ENCODE data around the gene MISP.

The MISP gene

DNA sequence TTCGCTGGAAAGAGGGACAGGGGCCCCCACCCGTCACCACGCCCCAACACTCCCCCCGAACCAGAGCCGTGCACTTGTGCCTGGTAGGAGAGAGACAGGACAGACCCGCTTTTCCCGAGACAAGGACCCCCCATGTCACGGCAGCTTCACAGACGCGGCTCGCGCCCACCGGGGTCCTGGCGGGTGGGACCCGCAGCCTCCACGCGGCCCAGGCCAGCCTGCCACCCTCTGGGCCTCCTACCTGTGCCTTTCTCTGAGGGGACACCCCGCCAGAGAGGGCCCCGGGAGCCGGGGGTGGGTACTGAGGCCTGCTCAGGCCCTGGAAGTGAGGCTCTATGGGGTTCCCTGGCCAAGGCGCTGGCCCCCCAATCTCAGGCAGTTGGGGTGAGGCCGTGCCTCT, 4.0 kb upstream of the MISP start:
- DNase-seq (ENCODE audit: low spot score) = no peak

DNA sequence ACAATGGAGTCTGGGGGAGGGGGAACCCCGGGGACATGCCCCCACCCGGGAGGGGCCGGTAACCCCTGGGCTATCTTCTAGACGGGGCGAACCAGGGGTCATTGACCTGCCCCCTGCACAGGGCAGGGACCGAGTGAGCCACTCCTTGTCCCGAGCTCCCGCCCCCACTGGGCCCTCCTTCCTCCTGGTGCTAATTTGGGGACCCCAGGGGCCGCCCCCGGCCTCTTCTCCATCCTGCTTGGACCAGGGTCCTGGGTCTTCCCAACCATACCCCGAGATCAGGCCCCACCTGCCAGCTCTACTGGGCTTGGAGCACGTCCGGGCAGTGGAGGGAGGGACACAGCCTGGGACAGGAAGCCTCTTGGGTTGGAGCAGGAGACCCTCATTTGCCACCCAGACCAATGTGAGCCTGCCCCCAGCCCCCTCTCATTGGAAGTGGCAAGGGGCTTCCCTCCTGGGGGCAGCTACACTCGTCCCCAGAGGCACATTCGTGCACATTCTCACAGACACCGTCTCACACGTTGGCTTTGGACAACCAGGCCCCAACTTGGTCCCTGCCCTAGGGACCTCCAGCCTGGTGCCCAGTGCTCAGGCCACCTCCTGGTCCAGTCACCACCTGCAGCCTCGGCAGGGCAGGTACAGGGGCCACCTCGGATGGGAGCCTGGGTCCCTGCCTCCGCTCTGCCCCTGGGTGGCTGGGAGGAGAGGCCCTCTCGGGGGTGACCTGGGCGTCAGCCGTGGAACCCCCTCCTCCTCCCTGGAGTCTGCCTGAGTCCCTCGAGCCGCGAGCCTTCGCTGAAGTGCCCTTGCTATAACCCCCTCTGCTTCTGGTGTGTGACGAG, 3.3 kb upstream of the MISP start:
- DNase-seq (ENCODE audit: low spot score) = no peak

DNA sequence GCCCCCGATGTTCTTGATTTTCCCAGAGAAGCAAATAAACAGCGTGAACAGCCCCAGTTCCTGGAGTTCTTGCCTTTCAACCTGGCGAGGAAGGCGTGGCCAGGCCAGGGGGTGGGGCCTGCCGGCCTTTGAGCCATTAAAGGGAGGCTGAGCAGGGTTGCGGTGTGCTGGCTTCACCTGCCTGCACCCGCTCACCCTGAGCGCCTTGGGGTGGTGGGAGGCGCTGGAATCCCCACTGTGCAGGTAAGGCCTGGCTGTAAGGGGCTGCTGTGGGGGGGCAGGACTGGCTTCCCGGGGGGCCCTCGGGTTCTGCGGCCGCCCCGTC, 2.7 kb upstream of the MISP start:
- no peak for DNase-seq (ENCODE audit: low spot score)

DNA sequence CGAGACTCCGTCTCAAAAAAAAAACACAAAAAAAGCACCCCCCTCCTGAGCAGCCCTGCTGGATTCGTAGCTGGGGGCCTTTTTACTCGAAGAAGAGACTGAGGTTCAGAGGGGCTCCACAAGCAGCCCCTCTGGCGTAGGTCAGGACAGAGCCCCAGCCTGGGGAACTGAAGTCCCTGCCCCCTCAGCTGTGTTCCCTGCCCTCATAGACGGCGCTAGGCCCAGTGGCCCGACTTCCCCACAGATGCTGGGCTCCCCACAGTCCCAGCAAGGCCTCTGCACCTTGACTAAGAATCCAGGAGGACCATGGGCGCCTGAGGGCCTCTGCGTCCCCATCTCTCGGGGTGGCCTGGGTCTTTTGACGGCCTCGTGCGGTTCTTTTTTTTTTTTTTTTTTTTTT, 1.1 kb upstream of the MISP start:
- DNase-seq (ENCODE audit: low spot score) = no peak

DNA sequence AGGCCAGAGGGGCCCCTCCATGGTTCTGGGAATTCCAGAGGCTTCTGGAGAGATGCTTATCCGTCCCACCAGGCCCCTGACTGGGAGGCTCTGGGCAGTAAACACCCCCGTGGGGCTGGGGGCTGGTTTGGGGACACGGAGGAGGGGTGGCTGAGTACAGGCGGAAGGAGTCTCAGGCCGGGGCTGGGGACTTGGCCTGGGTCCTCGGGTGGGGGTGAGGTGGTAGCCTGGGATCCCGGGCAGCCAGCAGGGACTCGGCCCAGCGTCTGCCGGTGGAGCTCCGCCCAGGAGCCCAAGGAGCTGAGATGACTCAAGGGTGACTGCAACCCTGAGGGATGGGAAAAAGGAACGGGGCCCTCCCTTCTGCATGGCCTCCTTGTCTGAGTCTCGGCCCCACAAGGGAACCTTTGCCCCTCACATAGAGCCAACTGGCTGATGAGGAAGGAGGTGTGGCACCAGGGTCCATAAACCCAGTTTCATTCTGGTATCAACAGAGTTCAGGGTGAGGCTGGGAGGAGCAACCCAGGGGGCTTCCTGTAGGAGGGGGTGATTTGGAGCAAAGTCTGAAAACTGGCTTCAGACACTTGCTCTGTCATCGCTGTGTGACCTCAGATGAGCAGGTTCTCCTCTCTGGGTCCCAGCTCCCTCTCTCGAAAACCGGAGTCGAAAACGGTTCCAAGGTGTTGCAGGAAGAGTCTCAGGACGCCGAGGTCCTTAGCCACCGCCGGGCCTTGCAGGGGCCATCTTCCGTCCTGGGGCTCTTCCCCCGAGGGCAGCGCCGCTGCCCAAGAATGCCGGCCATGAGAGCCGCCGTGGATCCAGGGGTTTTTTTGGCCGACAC, 809 bp downstream of the MISP start:
- DNase-seq (ENCODE audit: low spot score) = no peak

DNA sequence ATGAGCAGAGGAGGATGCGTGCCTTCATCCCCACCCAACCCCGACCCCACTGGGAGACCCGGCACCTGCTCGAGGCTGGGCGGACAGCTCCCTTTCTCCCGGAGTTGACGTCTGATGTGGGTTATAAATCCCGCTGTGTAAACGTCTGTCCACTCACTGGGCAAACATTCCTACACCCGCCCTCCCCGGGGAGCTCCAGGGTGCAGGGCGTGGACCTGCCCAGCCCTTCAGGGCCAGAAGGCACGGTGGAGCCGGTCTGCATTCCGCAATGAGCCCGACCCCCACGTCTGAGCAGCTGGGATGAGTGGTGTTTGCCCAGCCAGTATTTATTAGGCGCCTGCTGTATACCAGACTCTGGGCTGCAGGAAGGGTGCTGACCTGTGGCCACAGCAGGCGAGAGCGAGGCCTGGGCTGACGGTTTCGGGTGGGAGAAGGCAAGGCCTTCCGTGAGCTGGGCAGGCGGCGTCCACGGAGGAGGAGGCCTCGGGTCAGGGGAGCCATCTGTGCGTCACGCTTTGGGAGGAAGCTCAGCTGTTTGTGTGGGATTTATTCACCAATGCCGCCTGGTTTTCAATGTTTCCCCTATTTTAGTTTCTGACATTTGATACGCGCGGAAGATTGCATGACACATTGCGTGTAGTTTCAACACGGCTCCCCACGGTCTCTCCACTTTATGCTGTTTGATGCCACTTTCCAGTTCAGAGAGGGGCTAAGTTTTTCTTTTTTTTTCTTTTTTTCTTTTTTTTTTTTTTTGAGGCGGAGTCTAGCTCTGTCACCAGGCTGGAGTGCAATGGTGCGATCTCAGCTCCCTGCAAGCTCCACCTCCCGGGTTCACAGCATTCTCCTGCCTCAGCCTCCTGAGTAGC, 2.0 kb downstream of the MISP start:
- no peak for DNase-seq (ENCODE audit: low spot score)

DNA sequence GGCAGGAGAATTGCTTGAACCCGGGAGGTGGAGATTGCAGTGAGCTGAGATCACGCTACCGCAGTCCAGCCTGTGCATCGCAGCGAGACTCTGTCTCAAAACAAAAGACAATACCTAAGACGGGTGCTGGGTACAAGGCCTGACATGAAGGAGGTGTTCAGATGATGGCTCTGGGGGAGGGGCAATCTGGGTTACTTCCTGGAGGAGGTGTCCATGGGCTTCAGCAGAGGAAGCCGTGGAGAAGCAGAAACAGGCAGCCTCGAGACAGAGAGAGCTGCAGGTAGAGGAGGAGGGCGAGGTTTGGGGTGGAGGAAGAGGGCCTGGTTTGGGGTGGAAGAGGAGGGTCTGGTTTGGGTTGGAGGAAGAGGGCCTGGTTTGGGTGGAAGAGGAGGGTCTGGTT, 3.6 kb downstream of the MISP start:
- DNase-seq (ENCODE audit: low spot score) = no peak

DNA sequence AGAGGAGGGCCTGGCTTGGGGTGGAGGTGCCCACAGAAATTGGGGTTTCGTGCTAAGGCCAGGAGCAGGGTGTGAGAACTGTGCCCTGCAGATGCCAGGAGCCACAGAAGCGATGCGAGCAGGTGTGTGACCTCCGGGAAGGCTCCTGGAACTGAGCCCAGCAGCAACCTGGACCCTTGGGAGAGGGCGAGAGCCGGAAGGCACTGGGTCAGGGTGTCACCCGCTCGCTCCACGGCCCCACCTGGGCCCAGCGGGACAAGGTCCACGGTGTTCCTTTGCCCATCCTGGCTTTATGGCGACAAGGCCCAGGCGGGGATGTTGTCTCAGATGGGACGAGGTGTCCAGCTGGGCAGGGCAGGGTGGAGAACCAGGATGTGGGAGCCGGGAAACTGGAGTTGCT, 4.2 kb downstream of the MISP start:
- no peak for DNase-seq (ENCODE audit: low spot score)

DNA sequence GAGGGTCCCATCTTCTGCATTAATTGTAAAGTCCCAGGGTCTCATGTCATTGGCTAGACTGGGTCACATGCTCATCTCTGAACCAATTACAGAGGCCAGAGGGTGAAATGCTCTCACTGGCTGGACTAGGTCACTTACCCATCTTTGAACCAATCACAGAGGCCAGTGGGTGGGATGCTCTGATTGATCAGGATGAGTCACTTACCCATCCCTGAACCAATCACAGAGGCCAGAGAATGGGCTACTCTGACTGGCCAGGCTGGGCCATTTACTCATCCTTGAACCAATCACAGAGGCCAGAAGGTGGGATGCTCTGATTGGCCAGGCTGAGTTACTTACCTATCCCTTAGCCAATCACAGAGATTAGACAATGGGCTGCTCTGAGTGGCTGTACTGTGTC, 5.3 kb downstream of the MISP start:
- DNase-seq (ENCODE audit: low spot score) = peak; percentile 58

DNA sequence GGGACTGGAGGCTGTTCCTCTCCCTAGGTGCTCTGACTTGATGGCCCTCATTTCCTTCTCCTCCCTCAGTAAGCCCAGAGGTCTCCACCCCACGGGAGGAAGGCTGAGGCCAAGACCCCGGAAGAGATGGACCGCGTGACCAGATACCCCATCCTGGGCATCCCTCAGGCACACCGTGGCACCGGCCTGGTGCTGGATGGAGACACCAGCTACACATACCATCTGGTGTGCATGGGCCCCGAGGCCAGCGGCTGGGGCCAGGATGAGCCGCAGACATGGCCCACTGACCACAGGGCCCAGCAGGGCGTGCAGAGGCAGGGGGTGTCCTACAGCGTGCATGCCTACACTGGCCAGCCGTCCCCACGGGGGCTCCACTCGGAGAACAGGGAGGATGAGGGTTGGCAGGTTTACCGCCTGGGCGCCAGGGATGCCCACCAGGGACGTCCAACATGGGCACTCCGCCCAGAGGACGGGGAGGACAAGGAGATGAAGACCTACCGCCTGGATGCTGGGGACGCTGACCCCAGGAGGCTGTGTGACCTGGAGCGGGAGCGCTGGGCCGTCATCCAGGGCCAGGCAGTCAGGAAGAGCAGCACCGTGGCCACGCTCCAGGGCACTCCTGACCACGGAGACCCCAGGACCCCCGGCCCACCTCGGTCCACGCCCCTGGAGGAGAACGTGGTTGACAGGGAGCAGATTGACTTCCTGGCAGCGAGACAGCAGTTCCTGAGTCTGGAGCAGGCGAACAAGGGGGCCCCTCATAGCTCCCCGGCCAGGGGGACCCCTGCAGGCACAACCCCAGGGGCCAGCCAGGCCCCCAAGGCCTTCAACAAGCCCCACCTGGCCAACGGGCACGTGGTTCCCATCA, 6.1 kb downstream of the MISP start:
- DNase-seq (ENCODE audit: low spot score) = no peak

DNA sequence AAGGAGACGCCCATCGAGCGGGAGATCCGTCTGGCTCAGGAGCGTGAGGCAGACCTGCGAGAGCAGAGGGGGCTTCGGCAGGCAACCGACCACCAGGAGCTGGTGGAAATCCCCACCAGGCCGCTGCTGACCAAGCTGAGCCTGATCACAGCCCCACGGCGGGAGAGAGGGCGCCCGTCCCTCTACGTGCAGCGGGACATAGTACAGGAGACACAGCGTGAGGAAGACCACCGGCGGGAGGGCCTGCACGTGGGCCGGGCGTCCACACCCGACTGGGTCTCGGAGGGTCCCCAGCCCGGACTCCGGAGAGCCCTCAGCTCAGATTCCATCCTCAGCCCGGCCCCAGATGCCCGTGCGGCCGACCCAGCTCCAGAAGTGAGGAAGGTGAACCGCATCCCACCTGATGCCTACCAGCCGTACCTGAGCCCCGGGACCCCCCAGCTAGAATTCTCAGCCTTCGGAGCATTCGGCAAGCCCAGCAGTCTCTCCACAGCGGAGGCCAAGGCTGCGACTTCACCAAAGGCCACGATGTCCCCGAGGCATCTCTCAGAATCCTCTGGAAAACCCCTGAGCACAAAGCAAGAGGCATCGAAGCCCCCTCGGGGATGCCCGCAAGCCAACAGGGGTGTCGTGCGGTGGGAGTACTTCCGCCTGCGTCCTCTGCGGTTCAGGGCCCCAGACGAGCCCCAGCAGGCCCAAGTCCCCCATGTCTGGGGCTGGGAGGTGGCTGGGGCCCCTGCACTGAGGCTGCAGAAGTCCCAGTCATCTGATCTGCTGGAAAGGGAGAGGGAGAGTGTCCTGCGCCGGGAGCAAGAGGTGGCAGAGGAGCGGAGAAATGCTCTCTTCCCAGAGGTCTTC, 7.1 kb downstream of the MISP start:
- DNase-seq (ENCODE audit: low spot score) = no peak

DNA sequence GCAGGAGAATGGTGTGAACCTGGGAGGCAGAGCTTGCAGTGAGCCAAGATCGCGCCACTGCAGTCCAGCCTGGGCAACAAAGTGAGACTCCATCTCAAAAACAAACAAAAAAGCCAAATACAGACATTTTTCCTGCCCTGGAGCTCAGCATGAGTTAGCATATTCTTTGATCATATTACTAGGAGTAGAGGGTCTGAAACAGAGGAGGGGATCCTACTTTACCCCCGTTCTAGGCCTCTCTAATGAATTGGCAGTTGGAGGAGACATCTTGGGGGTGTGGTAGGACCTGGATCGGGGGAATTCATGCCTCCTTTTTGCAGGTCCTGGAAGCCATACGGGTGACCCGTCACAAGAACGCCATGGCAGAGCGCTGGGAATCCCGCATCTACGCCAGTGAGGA, 12.3 kb downstream of the MISP start:
- DNase-seq (ENCODE audit: low spot score) = no peak

DNA sequence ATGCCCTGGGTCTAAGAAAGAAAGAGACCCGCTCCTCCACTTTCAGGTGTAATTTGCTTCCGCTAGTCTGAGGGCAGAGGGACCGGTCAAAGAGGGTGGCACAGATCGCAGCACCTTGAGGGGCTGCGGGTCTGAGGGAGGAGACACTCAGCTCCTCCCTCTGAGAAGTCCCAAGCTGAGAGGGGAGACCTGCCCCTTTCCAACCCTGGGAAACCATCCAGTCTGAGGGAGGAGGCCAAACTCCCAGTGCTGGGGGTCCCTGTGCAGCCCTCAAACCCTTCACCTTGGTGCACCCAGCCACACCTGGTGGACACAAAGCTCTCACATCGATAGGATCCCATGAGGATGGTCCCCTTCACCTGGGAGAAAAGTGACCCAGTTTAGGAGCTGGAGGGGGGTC, 13.0 kb downstream of the MISP start:
- DNase-seq (ENCODE audit: low spot score) = no peak

DNA sequence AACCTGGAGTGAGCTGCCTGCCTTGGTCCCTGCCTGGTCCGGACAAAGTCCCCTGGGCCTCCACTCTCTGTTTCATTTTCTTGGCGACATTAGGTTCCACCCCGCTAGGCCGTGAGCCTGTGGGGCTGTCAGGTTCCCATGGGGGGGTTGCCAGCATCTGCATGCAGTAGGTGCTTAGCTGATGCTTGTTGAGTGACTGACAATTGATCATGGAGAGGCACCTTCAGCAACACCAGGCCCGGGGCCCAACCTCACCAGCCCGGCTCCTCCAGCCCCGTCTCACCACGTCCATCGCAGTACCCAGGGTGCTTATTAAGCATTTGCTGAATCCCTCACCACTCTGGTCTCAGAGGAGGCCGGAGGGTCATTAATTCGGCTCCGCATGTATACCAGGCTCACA, 13.4 kb downstream of the MISP start:
- DNase-seq (ENCODE audit: low spot score) = no peak

DNA sequence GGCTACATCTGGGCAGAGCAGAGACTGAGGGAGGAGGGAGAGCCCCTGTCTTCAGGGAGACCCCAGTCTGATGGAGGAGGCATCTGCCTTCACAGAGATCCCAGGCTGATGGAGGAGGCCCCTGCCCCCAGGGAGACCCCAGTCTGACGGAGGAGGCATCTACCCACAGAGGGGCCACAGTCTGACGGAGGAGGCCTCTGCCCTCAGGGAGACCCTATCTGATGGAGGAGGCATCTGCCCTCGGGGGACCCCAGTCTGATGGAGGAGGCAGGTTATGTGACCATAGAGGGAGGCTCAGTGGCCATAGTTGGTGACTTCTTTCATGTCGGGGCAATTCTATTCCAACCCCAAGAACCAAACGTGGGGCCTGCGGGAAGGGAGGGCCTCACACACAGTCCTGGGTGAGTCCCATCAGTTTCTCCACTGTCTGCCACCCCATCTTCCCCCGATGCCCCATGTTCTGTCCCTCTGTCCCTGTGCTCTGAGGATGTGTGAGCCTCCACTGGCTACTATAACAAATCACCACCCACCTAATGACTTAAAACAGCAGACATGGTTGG, 14.3 kb downstream of the MISP start:
- DNase-seq (ENCODE audit: low spot score) = no peak

DNA sequence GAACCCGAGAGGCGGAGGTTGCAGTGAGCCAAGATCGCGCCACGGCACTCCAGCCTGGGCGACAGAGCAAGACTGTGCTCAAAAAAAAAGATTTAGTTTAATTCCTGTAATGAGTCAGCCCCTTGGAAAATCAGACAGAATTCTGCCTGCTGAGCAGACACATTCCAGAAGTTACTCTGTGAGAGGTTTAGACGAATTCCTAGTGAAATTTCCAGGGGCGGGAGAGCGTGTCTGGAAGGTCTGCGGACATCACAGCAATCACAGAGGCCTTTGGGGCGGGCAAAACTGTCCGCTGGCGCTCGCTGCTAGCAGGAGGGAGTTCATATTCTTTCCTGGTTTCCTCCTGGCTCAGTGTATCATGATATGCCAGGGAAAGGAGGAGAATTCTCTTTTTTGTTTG, 17.5 kb downstream of the MISP start:
- DNase-seq (ENCODE audit: low spot score) = no peak

DNA sequence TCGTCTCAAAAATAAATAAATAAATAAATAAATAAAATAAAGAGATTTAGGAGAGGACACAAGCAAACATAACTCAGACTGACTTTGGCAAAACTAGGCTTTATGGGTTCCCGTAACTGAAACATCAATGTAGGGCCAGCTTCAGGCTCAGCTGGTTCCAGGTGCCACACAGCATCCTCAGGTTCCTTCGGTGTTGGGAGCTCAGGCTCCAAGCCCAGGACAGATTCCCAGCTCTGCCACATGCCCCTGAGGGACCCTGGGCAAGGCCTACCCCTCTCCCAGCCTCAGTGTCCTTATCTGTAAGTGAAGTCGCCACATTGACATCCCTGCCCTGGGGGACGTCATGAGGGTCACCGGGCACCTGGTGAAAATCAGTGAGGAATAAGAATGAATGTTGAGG, 18.7 kb downstream of the MISP start:
- no peak for DNase-seq (ENCODE audit: low spot score)

DNA sequence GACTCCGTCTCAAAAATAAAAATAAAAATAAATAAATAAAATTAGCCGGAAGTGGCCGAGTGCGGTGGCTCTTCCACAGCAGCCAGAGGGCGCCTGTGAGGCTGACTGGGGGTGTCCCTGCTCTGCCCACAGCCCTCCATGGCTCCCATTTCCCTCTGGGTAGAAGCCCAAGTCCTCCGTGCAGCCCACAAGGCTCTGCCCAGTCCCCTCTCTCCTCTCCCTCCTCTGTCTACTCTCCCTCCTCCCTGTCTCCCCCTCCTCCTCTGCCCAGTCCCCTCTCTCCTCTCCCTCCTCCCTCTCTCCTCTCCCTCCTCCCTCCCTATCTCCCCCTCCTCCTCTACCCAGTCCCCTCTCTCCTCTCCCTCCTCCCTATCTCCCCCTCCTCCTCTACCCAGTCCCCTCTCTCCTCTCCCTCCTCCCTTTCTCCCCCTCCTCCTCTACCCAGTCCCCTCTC, 20.4 kb downstream of the MISP start:
- no peak for DNase-seq (ENCODE audit: low spot score)

DNA sequence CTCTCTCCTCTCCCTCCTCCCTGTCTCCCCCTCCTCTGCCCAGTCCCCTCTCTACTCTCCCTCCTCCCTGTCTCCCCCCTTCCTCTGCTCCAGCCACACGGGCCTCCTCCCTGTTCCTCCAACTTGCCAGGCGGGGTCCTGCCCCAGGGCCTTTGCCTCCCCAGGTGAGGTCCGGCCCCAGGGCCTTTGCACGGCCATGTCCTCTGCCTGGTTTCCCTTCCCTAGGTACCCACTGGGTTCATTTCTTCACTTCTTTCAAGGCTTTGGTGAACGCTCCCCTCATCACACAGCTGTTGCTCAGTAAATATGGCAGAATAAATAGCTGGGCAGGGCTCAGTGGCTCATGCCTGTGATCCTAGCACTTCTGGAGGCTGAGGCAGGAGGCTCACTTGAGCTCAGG, 21.2 kb downstream of the MISP start:
- no peak for DNase-seq (ENCODE audit: low spot score)

DNA sequence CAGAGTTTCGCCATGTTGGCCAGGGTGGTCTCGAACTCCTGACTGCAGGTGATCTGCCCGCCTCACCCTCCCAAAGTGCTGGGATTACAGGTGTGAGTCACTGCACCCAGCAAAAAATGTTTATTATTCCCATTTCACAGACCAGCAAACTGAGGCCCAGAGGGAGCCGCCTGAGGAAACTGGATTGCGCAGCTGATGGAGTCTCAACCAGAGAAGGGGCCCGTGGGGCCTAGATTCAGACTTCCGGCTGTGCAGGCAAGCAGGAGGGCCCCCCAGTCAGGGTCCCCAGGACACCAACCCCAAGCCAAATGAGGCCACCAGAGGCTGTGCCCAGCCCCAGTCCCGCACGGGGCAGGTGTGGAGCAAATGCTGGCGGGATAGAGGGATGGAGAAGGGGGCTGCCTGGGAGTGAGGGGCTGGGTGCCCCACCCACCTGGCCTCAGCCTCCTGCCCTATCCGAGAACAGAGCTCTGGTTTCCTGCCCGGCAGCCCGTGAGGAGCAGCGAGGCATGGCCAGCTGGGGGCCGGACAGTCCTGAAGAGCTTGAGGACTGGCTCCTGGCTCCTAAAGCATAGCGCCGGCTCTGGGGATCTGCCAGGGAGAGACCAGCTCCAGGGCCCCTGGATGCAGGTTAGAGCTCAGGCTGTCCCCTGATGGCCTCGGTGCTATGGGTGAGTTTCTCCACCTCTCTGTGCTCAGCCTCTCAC, 22.0 kb downstream of the MISP start:
- no peak for DNase-seq (ENCODE audit: low spot score)
